Lower leg skin (tissue), 3 donors: ENCODE measurements around the gene LRIG1.

Source experiments
- POLR2A ChIP-seq, 2 donors: fragments of 450-650 bp; IDR thresholded peaks; one replicate each; pipeline ENCODE4 v1.6.1; 2016 to 2017; ENCODE audit warnings: antibody characterized with exemption in 2 of 2, mild to moderate bottlenecking in 1 of 2, moderate library complexity in 1 of 2
- TF ChIP-seq, protein P1 (sequence below), 3 donors: fragments of 450-650 bp; IDR thresholded peaks; one replicate each; pipeline ENCODE4 v1.5.1; 2016; ENCODE audit warnings: antibody characterized with exemption in 3 of 3, mild to moderate bottlenecking in 3 of 3, moderate library complexity in 2 of 3

DNA sequence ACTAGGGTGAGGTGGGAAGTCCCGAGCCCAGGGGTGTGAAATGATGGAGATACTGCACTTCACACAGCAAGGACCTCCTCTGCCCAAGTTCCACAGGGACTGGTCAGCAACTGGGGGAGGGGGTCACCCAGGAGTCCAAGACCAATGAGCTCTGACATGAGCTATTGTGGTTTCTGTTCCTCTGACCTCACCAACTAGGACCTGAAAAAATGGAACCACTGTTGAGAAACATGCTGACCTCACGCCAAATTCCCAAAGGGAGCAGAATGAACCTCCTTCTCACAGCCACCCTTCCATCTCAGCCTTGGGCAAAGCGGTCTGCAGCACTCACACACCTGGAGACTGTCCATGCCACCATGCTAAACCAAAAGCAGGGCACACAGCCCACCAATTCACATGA, 69.3 kb downstream of the LRIG1 start:
- TF ChIP-seq POLR2A (IDR thresholded peaks at IDR 0.05) = no peak
- TF ChIP-seq, protein P1, sequence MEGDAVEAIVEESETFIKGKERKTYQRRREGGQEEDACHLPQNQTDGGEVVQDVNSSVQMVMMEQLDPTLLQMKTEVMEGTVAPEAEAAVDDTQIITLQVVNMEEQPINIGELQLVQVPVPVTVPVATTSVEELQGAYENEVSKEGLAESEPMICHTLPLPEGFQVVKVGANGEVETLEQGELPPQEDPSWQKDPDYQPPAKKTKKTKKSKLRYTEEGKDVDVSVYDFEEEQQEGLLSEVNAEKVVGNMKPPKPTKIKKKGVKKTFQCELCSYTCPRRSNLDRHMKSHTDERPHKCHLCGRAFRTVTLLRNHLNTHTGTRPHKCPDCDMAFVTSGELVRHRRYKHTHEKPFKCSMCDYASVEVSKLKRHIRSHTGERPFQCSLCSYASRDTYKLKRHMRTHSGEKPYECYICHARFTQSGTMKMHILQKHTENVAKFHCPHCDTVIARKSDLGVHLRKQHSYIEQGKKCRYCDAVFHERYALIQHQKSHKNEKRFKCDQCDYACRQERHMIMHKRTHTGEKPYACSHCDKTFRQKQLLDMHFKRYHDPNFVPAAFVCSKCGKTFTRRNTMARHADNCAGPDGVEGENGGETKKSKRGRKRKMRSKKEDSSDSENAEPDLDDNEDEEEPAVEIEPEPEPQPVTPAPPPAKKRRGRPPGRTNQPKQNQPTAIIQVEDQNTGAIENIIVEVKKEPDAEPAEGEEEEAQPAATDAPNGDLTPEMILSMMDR (IDR thresholded peaks at IDR 0.05) = no peak
